ENCODE results near the gene MTMR3.

- TF ChIP-seq, protein P1, sequence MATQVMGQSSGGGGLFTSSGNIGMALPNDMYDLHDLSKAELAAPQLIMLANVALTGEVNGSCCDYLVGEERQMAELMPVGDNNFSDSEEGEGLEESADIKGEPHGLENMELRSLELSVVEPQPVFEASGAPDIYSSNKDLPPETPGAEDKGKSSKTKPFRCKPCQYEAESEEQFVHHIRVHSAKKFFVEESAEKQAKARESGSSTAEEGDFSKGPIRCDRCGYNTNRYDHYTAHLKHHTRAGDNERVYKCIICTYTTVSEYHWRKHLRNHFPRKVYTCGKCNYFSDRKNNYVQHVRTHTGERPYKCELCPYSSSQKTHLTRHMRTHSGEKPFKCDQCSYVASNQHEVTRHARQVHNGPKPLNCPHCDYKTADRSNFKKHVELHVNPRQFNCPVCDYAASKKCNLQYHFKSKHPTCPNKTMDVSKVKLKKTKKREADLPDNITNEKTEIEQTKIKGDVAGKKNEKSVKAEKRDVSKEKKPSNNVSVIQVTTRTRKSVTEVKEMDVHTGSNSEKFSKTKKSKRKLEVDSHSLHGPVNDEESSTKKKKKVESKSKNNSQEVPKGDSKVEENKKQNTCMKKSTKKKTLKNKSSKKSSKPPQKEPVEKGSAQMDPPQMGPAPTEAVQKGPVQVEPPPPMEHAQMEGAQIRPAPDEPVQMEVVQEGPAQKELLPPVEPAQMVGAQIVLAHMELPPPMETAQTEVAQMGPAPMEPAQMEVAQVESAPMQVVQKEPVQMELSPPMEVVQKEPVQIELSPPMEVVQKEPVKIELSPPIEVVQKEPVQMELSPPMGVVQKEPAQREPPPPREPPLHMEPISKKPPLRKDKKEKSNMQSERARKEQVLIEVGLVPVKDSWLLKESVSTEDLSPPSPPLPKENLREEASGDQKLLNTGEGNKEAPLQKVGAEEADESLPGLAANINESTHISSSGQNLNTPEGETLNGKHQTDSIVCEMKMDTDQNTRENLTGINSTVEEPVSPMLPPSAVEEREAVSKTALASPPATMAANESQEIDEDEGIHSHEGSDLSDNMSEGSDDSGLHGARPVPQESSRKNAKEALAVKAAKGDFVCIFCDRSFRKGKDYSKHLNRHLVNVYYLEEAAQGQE (IDR thresholded peaks at IDR 0.05; ENCODE audit: low read depth), result no peak
- TF ChIP-seq CTCF (IDR thresholded peaks at IDR 0.05 in 2 of 3, conservative IDR thresholded peaks at IDR 0.05 in 1 of 3; ENCODE audit: borderline replicate concordance in 1 of 3, insufficient read depth in 1 of 3, low read depth in 2 of 3, low read length in 2 of 3) (no peak), EZH2 (IDR thresholded peaks at IDR 0.05) (no peak), MAX (IDR thresholded peaks at IDR 0.05) (no peak), YY1 (IDR thresholded peaks at IDR 0.05; ENCODE audit: extremely low read depth, insufficient replicate concordance, low read depth, low read length) (no peak), POLR2A (IDR thresholded peaks at IDR 0.05; ENCODE audit: borderline replicate concordance, extremely low read depth, insufficient read depth, insufficient read length) (no peak)
Measured at GRCh38 chr22:29949872-29950271, 66.9 kb downstream of the MTMR3 start.

Measured in HCT116 (cell line).